HG03108 (cell line): ENCODE data around the gene OBSCN.

Source experiments
- ATAC-seq: cut with Tn5 transposase; IDR thresholded peaks from one replicate; pipeline ENCODE4 v1.9.1; 2021; ENCODE audit warnings: moderate library complexity; ENCODE audit not compliant: unreplicated experiment

OBSCN gene

DNA sequence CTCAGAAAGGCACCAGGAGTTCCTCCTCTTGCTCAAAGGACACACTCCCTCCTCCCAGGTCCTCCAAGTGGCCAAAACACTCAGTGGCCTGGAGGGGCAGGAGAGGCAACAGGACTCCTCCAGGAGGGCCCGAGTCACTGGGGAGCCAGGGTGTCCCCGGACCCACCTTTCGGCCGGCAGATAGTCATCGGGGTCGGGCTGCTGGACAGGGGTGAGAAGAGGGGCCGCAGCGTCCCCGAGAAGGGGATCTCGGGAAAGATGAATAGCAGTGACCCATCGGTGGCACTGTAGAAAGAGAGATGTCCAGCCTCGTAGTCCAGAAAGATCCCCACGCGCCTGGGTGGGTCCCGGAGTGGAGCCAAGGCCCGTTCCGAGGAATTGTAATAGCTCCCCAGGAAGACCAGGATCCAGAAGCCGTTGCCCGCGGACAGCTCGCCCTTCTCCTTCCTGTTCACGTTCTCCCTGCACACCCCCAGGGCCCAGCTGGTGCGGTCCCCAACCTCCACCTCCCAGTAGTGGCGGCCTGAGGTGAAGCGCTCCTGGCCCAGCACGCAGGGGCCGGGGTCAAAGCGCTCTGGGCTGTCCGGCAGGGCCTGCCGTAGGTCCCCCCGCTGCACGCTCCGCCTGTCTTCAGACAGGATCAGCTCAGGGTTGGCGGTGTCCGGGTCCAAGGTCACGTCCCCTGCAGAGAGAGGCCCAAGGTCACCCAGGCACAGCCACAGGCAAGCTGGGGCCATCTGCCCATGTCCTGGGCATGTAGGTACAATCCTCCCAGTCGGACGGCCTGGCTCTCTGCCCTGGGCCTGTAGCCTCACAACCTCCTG lies 186.9 kb downstream of the OBSCN start:
- ATAC-seq, result no peak

DNA sequence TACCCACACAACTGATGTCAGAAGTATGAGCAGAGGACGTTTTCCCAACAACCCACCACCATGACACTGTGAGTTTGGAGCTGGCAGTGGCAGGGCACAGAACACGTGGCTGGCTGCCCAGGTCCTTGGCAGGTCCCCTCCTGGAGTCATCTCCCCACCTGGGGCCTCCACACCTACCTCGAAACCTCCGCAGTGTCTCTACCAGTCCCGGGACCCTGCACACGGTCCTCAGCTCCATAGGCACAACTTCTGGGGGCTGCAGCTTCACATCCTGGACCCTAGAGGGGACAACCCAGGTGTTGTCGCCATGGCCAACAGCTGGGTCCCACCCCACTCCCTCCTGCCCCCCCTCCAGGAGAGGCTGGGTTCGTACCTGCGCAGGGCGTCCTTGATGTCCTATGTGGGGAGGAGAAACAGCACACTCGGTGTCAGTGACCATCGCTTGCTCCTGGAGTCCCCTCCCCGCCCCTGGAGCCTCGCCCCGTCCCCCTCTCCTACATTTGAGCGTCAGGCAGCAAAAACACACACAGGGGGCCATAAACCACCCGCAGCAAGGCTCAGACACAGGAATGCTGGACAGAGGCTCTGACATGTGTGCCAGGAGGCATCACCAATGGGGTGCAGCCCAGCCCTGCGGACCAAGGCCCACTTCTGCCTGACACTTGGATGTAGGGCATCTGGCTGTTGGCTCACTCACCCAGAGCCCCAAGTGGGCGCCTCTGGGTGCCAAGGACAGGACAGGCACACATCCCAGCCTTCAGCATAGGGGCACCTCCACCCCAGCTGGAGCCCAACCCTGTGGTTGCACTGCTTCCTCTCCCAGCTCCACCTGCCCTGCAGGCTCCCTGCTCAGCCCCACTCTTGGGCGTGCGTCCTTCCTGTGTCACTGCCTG lies 189.2 kb downstream of the OBSCN start:
- no peak for ATAC-seq

DNA sequence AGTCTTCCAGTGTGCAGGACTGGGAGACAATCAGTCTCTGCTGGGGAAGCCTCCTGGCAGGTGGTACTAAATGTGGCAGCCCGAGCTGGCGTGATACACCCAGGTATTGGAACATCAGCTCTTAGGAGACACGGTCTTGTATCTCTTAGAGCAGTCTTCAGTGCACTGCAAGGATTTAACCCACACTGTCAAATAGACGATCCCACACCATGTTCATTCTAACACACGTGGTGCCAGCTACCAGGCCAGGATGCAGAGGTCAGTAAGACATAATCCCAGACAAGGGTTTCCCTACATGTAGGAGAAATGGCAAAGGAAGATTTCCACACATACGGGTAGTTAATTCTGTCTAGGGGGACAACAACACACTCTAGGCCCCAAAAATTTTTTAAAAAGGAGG lies 190.1 kb downstream of the OBSCN start:
- ATAC-seq, result no peak

DNA sequence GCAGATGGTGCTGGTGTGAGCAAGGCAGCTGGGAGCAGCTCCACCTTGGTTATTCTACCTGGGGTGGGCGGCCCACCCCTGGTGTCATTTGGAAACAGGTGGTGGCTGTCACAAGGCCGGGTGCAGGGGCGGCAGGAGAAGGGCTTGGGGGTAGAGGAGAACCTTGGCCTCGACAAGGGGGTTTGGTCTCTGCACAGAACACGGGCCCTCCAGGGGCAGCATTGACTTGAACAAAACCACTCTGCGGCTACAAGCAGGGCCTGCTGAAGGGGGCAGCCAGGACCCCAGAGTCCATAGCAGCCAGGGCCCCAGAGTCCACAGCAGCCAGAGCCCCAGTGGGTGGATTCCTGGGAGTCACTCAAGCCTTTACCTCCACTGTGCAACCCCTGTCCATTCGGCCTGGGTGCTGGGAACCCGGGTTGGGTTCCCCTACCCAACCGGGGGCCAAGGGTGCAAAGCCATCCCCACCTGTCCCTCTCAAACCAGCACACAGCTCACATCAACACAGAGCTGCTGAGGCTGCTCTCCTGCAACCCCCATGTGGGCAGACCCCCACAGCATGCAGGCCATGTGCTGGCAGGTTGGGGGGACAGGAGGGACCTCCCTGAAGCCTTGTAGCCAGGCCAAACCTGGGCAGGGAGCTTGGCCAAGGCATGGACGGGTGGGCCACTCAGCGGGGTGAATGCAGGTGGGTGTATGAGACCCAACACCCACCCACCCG lies 191.1 kb downstream of the OBSCN start:
- no peak for ATAC-seq

DNA sequence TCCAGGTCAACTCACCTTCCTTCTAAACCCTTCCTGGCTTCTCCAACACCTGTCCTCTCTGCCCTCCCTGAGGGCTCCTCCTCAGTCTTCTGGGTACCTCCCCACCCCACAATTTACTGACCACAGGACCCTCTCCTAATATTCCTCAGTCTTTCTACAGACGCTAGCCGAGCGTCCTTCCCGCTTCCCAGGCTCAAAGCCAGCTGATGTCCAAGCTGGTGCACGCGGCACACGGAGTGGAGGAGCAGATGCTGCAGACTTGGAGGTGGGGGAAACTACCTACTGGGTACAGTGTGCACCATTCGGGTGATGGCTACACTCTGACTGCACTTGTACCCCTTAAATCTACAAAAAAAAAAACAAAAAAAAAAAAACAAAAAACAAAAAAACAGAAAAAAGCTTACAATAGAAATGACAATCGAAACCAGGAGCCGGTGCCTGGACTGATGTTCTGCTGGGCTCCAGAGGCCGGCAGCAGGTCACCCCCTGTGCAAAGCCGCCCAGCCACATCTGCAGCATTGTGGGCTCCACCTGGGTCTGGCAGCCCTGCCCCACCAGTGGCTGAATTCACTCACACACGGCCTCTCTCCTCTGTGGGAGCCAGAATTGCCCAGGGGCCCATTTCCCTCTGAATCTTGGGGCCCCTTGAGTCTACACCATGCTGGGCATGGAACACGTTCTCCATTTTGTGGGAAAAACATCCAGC lies 191.8 kb downstream of the OBSCN start:
- no peak for ATAC-seq

DNA sequence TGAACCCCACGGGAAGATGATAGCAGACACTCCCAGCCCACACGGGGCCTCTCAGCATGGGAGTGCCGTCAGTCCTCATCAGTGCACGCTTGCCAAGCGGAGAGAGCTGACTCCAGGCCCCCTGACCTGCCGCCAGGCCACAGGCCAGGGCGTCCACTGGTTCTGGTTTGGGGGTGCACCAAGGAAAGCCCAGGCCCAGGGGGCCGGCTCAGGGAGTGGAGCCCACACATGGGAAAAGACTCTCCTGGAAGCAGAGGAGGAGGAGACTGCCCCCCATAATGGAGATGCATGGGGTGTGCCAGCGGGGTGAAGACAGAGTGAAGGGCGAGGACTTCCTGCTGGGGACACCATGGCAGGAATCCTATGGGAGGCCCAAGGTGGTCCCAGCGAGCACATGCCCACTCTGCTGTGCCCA lies 192.4 kb downstream of the OBSCN start:
- ATAC-seq, result no peak

DNA sequence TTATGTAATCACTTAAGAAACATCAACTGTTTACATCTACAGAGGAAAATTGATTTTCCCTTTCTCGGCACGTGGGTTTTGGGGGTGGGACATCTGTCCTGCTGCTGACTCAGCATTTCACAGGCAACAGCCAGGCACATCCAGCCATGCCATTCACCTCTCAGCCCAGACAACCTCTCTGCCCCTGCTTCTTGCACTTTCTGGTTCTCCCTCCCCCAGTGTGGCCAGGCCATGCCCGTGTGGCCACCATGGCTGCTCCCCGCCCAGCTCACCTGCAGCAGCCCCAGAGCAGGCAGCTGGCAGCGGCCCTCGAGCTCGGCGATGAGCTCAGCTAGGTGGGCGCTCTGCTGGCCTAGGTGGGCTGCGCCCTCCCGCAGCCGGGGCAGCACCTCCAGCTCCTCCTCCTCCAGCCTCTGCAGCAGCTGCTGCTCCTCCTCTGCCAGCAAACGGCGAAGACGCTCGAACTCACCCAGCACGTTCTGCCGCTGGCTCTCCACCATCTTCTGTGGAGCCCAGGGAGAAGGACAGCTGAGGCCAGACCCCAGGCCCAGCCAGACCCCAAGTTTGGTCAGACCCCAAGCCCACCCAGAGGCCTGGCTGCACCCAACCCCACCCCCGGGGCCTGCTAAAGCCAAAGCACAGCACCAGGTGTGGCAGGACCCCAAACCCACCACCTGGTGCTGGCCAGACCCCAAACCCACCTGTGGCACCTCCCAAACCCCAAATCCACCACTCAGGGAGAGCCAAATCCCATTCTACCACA lies 193.0 kb downstream of the OBSCN start:
- no peak for ATAC-seq

DNA sequence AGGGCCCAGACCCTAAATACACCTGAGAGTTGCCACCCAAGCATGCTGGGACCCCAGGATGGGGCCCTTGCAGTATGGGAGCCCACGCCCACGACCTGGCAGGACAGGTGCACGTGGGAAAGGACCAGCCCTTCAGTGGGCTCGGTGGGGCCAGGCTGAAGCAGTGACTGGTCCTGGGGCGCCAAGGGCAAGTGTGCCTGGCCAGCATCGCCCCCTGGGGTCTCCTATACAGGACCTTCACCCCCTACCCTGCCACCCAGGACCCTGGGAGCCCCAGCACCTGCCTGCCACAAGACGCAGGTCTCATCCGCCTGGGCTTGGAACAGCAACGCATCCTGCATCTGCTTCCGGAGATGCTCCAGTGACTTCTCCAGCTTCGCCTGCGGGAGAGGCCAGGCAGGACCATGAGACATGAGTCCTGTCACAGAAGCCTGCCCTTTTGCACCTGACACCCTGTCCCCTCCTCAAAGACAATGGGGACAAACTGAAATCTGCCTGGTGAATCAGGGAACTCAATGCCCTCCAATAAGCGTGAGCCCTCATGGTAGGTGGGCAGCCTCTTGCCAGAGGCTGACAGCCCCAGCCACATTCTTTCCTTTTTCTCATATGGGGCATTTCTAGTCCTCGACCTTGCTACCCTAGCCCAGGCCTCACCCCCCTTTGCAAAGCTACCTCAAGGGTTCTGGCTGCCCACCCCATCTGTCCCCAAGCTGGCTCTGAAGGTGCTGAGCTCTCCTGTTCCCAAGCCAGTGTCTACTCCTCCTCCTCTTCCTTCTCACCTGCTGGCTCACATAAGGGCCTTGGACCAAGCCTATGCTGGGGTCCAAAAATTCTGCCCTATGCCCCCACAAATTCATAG lies 194.2 kb downstream of the OBSCN start:
- no peak for ATAC-seq

DNA sequence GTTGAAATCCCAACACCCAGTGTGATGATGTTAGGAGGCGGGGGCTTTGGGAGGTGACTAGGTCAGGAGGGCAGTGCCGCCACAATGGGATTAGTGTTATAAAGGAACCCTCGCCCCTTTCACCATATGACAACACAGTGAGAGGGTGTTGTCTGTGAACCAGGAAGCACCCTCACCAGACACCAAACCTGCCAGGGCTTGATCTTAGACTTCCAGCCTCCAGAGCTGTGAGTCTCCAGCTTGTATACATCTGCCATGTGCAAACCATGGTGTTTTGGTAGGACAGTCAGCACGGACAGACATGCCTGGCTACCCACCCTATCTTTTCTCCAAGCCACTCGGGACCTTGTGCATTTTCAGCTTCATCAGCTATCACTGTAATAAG lies 194.8 kb downstream of the OBSCN start:
- no peak for ATAC-seq

DNA sequence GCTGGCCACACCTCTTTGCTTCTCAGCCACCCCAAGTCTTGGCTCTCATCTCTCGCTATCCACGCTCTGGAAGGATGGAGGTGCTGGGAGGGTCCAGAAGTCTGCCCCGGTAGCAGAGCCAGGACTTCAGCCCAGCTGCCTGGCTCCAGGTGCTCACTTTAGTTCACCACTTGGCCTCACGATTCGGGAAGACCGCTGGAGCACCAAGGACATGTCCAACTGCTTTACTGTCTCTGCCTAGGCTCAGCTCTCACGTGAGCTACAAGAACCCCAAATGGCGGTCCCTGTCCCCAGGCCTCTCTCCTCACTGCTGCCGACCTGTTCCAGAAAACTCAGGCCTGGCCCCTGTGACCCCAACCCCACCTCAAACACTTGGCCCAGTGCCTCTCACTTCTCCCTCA lies 195.4 kb downstream of the OBSCN start:
- no peak for ATAC-seq

DNA sequence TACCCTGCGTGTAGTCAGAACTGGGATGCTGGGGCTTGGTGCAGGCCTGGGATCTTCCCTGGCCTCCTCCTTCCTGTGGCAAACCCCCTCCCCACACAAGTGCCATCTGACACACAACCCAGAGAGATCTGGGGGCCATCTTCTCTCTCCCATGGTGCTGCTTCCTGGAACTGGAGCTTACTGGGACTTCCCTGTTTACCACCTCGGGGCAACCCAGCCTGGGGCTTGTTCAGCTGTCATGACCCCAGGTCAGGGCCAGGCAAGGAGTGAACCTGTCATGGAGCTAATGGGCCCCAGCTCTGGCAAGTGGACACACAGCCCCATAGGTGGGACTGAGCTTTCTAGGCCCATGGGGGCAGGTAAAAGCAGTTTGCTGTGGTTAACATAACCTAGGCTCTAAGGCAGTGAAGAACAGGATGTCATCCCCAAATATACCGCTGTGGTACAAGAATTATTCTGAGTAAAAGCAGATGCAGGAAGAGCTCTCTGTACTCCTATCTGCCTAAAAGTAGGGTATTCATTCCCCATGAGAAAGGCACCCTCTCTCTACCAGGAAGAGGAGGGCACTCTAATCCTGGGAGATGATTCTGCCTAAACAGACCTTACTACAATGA lies 196.4 kb downstream of the OBSCN start:
- no peak for ATAC-seq

DNA sequence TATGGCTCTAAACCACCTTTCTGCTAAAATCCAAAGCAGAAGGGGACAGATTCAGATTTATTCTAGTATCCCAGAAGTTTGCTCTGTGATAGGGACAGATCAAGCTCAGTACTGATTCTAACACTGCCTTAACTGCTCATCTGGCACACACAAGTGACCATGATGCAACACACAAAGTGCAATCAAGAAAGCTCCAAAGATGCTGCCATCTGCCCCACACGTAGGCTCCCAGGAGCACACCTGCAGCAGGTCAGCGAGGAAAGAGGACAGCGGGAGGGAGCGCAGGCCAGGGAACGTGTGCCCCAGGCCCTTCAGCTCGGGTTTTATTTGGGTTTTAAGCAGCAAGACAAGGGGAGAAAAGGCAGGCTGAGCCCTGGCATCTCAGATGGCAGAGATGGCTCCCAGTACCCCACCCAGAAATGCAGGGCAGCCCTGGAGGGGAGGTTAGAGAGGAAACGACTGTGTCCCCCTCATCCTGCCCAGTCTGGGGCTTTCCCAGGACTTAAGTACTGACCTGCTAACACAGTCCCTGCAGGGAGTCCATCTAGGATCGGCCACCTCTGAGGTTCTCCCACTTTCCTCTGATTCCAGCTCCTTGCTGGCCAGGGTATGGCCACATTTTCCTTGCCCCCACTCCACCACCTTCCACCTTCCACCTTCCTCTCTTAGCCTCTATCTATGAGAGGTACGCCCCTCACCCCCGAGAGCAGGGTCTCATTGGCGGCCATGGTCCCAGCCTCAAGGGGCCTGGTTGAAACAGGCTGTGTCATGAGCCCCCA lies 197.5 kb downstream of the OBSCN start:
- no peak for ATAC-seq

DNA sequence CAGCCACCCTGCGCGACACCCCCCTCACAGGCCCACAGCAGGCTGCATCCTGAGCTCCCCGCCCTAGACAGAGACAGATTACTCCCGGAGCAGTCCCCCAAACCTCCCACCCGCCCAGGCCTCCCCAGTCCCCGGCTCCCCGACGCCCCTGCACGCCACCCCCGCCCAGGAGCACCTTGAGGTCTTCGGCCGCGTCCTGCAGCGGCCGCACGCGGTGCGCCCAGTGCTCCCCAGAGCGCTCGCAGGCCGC lies 198.1 kb downstream of the OBSCN start:
- peak; percentile 11 for ATAC-seq

DNA sequence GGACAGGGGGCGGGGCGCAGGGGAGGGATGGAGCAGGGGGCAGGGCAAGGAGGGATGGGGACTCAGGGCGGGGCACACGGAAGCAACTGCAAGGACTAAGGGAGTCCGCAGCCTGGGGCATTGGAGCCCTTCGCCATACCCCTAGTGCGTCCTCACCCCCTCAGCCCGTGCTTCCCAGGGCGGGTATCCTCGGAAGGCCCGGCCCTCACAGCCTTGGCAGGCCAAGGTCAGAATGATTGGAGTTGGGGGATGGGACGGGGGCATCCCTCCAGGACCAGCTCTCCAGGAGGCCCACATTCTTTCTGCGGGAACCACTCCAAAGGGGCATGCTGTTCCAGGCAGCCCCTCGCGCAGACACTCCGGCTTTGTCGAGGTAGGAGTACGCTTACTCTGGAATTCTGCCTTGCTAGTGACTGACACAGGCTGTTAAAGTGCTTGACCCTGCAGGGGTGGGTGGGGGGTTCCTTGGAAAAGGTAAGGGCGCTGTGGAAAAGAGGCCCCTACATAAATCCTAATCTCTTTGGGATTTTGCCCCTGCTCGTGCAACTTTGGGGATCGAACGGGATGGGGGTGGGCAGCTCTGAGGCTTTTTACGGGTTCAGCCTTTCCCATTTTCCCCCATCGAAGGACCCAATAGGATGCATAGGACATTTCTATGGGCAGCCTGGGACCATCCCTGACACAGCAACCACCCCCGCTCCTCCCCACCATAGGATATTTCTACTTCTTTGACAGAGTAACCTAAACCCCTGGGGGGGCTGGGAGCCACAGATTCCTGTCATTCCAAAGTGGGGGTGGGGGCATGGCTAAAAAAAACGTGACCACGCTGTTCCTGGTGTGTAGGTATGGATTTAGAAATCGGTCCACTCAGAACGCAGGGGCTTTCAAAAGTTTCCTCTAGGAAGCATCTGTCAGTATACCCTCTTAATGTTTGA lies 199.5 kb downstream of the OBSCN start:
- no peak for ATAC-seq

DNA sequence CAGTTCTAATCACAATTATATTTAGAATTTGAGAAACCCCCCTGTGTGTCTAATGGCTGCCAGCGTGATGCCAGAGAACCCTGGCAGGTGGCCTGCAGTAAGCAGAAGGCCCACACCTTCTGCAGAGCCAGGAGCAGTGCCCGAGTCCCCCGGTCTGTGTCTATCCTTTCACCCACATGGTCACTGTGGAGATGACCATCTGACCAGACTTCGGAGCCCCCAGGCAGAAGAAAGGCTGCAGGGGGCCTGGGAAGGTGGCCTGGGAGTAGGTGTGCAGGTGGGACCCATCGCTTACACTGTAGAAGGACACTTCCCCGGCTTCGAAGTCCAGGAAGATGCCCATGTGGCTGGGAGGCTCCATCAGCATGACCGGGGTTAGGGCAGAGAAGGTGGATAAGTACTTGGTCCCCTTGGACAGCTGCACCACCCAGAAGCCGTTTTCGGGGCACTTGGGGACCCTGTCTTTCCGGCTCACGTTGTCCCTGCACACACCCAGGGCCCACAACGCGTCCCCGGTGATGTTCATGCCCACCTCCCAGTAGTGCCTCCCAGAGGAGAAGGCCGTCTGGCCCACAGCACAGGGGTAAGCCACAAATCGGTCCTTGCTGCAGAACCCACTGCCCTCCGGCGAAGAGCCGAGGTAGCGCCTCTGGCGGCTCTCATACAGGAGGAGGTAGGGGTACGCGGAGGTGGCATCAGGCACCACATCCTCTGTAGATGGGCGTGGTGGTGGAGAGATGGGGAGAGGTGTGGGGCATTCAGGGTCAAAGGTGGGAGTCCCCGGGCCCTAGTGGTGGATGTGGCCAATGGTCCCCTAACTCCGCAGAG lies 200.4 kb downstream of the OBSCN start:
- no peak for ATAC-seq
